GM19468 (cell line): ENCODE data around the gene LYL1.

Experiments used
- ATAC-seq: cut with Tn5 transposase; IDR thresholded peaks from one replicate; pipeline ENCODE4 v1.9.1; 2021; ENCODE audit warnings: mild to moderate bottlenecking, moderate library complexity, moderate number of reproducible peaks; ENCODE audit not compliant: unreplicated experiment; ENCODE audit errors: extremely low read depth

LYL1 gene

DNA sequence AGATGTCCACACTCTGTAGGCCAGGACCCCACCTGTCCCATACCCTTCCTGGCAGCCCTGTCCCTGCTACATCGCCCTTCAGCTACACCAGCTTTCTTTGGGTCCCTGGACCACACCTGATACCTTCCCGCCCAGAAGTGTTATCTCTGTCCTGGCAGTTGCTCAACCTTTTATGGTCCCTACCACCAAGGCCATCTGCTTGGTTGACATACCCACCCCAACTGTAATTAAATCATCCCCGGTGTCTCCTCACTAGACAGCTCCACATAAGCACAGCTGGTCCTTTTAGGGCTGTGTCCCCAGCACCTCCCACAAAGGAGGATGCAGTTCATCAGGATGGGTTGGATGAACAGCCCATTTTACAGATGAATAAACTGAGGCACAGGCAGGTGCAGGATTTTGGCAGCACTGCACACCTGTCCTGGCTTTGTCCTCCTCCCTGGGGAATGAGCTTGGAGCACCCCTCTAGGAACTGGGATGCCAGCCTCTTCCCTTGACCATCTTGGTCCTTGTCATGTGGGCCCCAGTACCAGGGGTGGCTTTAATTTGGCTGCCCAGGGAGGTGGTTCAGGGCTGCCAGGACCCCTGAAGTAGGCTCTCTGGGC is 28.3 kb upstream of the LYL1 start:
- ATAC-seq, result no peak

- ATAC-seq, result no peak
Measured at GRCh38 chr19:13129384-13129783, 26.7 kb upstream of the LYL1 start.

DNA sequence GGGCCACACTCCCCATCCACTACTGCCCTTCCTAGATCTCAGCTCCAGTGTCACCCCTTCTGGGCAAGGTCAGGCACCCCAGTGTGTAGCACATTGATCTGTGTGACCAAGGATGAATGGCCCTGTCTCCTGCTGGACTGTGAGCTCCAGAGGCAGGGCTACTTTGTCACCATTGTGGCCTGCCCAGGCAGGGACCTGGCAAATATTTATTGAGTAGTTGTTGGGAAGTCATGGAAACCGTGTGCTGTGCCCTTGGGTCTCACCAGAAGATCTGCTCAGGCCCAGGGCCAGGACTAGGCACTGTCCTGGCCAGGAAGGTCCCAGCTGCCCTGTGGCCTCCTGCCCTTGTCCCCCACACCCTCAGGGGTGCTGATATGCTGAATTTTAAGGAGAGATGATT is 25.9 kb upstream of the LYL1 start:
- no peak for ATAC-seq

DNA sequence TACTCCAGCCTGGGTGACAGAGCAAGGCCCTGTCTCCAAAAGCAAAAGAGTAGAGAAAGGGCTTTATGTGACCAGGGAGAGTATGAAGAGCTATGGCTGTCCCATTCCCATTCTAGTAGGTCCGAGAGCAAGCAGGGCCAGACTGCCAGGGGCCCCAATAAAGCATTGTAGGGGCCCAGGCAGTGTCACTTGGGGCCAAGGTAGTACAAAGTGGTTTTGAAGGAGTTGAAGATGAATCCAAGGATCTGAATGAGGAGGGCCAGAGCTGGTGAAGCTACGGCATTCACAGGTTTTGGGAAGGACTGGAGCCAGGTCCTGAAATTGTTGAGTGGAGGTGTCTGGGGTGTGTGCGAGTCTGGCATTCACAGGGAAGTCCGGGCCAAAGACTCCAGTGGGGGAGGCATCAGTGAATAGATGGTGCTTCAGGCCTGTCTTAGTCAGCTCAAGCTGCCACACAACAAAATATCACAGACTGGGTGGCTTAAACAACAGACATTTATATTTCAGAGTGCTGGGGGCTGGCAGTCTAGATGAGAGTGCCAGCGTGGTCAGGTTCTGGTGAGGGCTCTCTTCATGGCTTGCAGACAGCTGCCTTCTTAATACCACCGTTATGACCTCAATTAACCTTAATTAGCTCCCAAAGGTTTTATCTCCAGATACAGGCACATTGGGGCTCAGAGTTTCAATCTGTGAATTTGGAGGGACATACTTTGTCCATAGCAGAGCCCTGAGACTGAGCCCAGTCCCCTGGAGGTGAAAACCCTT is 25.3 kb upstream of the LYL1 start:
- ATAC-seq, result no peak

DNA sequence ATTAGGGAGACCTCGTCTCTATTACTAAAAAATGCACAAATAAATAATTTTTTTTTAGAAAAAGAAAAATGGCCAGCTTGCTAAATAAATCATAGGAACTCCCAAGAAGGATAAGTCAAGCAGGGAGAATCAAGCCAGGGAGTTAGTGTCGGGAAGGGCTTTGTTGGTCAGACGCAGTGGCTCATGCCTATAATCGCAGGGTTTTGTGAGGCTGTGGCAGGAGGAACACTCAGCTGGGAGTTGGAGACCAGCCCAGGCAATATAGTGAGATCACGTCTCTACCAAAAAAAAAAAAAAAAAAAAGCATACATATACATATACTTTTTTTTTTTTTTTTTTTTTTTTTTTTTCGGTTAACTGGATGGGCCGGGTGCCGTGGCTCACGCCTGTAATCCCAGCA is 24.4 kb upstream of the LYL1 start:
- ATAC-seq, result no peak

- no peak for ATAC-seq
Measured at GRCh38 chr19:13122980-13123957, 20.6 kb upstream of the LYL1 start.

DNA sequence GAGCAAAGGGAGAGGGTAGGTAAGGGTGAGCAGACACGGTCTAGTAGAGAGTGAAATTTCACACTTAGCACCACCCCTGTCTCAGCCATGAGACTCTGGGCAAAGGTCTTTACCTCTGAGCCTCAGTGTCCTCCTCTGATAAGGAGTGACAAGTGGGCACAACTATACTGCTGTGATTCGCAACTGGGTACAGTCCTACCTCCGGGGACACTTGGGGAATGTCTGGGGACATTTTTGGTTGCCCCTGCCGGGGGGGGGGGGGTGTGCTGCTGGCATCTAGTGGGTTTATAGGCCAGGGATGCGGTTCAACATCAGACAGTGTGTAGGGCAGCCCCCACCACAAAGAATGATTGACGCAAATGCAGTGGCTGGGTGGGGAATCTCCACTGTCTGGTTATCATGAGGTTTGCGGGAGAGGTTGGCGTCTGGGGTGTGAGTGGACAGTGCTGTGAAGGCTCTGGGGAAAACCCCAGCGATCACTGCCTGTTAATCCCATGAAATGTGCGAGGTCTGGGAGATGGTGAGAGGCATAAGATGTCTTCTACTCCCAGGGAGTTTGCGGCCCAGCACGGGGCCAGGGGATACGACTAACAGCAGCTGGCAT is 19.7 kb upstream of the LYL1 start:
- no peak for ATAC-seq

DNA sequence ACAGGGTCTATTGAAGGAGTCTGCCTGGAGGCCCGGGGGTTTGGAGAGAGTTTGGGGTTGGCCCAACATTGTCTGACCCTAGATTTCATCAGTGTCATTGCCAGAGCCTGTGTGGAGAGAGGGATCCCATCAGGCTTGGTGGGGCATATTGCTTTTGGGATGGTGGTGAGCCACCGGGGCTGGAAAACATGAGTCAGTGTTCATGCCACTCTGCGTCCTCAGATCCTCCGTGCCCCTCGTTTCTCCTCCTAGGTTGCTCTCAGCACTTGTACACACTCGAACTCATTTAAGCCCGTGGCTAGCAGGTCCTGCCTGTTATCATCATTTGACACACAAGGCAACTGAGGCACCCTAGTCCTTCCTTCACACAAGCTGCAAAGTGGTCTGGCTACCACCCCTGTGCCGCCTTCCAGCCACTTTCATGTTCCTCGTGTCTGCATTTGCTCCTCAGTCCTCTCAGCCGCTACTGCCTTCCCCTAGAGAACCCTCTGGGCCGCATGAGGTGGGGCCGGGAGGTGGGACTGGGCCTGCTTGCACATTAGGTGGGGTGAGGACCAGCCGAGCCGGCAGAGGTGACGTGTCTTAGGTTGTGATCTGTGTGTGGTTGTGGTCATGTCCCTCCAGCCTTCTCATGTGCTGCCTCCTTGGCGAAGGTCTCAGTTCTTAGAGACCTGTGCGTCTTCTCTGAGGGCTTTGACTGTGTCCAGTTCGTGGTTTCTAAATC is 19.1 kb upstream of the LYL1 start:
- no peak for ATAC-seq

GRCh38 chr19:13120817-13121216 is 18.2 kb upstream of the LYL1 start:
- no peak for ATAC-seq

DNA sequence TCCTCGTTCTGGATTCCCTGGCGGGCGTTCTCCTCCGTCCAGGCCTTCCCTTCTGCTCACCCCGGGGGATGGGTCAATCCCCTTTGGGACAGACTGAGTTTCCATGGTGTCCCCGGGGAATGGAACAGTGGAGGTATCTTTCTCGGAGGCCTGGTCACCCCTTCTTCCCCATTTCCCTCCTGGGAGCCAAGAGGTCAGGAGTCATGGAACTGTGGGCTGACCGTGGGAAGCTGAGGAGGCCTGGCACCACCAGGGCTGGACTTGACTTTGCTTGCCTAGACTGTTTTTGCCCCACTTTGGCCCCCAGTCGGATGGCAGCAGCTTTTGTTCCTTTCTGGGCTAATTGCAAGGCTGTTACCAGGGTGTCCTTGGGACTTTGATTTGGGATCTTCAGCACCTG is 17.4 kb upstream of the LYL1 start:
- ATAC-seq, result no peak

DNA sequence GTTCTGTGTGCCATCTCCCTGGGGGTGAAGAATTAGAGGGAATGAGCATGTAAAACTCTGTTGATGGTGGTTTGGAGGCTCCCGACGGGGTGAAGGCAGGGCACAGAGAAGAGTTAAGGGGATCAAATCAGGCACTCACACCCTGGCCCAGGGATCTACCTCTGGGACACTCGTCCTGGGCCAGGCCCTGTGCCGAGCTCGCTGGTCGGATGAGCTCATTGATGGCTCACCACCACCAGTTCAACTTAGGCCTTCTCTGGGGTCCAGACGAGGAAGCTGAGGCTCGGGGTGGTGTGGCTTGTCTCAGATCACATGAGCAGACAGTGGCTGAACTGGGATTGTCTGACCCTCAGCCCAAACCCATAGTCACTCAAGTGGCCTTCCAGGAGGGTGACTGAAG is 17.0 kb upstream of the LYL1 start:
- ATAC-seq, result no peak

- ATAC-seq, result no peak
Measured at GRCh38 chr19:13118424-13119193, 16.0 kb upstream of the LYL1 start.

DNA sequence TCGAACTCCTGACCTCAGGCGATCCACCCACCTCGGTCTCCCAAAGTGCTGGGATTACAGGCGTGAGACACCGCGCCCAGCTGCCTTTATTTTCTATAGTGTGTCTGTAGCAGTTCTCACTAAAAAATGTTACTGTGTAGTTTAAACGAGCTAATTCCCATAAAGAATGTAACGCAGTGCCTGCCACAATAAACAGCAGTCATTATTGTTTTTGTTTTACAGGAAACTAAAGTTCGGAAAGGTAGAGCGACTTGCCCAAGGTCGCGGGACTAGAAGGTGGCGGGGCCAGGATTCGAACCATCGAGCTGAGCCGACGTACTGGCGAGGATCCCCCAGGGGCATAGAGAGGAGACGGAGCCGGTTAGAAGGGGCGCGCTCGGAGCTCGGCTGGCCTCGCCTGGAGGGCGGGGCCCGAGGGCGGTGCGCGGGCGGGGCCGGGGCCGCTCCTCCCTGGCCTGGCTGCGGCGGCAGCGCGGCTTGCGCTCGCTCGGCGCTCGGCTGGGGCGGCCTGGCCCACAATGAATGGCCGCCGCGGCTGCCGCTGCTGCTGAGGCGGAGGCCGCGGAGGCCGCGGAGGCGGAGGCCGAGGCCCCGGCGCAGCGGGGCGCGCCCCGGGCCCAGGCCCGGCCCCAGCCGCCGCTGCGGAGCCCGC is 15.2 kb upstream of the LYL1 start, which contains the start of gene NACC1:
Gene NACC1, plus strand, starts transcription at position 493 of the 652 bp plus-strand sequence. CDS start 16,944 bp downstream, outside the sequence.
- peak; percentile 33 for ATAC-seq

GRCh38 chr19:13117176-13117771 is 14.6 kb upstream of the LYL1 start:
- no peak for ATAC-seq

GRCh38 chr19:13116282-13117175 is 13.9 kb upstream of the LYL1 start, which contains the start of gene TRMT1:
TSS of gene TRMT1 (minus strand) at chr19:13116740. CDS start at chr19:13116399, 341 bp downstream.
- no peak for ATAC-seq

GRCh38 chr19:13115936-13116281 is 13.3 kb upstream of the LYL1 start:
- ATAC-seq, result no peak

DNA sequence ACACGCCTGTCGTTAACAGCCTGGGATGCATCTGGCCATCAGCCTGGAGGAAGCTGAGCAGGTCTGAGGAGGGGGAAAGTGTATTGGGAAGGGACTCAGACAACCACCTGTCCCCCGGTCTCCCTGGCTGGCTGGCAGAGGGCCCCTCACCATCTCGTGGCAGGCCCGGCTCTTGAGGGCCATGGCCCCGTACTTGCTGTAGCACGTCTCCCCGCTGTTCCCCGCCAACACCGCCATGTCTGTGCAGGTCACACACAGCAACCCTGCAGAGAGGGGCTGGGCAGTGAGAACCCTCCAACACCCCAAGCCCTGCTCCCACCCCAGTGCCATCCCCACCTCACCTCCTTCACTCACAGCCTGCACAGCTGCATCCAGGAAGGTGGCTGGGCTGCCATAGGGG is 9.9 kb upstream of the LYL1 start:
- ATAC-seq, result no peak
